Measurements from ENCODE around the gene LY6G5C.

LY6G5C gene

GRCh38 chr6:31661262-31662123 lies 19.4 kb downstream of the LY6G5C start:
- no peak for DNase-seq

- DNase-seq: peak; percentile 67
Observed at GRCh38 chr6:31660381-31661261, 20.2 kb downstream of the LY6G5C start, which contains the start of gene C6orf47. C6orf47 (minus strand) TSS chr6:31660778; CDS start chr6:31659947, 831 bp downstream.

GRCh38 chr6:31659649-31660380 lies 21.1 kb downstream of the LY6G5C start:
- DNase-seq: peak; percentile 16

GRCh38 chr6:31658983-31659648 lies 21.8 kb downstream of the LY6G5C start:
- DNase-seq: no peak

- DNase-seq: no peak
Observed at GRCh38 chr6:31658158-31658688, 22.6 kb downstream of the LY6G5C start.

- no peak for DNase-seq
Observed at GRCh38 chr6:31657406-31658157, 23.3 kb downstream of the LY6G5C start.

- no peak for DNase-seq
Observed at GRCh38 chr6:31655349-31656237, 25.3 kb downstream of the LY6G5C start, which contains the start of gene APOM. APOM (plus strand) TSS chr6:31655894; CDS start chr6:31655967, 73 bp downstream.

- DNase-seq: no peak
Observed at GRCh38 chr6:31654574-31655348, 26.1 kb downstream of the LY6G5C start.

GRCh38 chr6:31652925-31653724 lies 27.7 kb downstream of the LY6G5C start:
- no peak for DNase-seq

GRCh38 chr6:31651602-31652191 lies 29.2 kb downstream of the LY6G5C start:
- DNase-seq: peak; percentile 65

GRCh38 chr6:31645325-31645724 lies 35.5 kb downstream of the LY6G5C start:
- no peak for DNase-seq

- no peak for DNase-seq
Observed at GRCh38 chr6:31643818-31644454, 36.9 kb downstream of the LY6G5C start.

- DNase-seq: no peak
Observed at GRCh38 chr6:31642798-31643570, 37.9 kb downstream of the LY6G5C start.

- DNase-seq: no peak
Observed at GRCh38 chr6:31641370-31641769, 39.5 kb downstream of the LY6G5C start.

GRCh38 chr6:31640612-31641011 lies 40.3 kb downstream of the LY6G5C start:
- no peak for DNase-seq

GRCh38 chr6:31639449-31639861 lies 41.4 kb downstream of the LY6G5C start:
- DNase-seq: no peak

- DNase-seq: no peak
Observed at GRCh38 chr6:31639043-31639442, 41.8 kb downstream of the LY6G5C start.

Measured in GF-D8 (cell line).